Limb (tissue), 2 donors: Measurements from ENCODE around the gene CD9.

Source experiments
- DNase-seq, 2 donors: peaks; one replicate each; pipeline ENCODE4 v3.0.0-alpha.2; 2016; ENCODE audit errors: extremely low spot score in 2 of 2

Gene CD9

DNA sequence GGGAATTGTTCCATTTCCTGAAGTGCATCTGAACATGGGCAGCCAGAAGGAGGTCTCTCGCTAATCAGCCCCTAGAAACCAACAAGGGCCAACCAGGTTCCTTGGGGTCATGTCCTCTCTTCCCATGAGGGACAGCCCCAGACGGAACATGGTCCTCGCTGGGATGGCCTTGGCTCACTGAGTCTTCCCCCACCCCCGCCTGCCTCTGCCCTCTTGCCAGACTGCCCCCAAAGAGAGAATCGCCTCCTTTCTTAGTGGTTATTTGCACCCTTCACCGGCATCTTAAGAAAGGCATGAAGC is 36.4 kb downstream of the CD9 start:
- DNase-seq: no peak

DNA sequence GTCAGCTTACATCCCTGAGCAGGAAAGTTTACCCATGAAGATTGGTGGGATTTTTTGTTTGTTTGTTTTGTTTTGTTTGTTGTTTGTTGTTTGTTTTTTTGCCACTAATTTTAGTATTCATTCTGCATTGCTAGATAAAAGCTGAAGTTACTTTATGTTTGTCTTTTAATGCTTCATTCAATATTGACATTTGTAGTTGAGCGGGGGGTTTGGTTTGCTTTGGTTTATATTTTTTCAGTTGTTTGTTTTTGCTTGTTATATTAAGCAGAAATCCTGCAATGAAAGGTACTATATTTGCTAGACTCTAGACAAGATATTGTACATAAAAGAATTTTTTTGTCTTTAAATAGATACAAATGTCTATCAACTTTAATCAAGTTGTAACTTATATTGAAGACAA is 37.6 kb downstream of the CD9 start:
- no peak for DNase-seq

DNA sequence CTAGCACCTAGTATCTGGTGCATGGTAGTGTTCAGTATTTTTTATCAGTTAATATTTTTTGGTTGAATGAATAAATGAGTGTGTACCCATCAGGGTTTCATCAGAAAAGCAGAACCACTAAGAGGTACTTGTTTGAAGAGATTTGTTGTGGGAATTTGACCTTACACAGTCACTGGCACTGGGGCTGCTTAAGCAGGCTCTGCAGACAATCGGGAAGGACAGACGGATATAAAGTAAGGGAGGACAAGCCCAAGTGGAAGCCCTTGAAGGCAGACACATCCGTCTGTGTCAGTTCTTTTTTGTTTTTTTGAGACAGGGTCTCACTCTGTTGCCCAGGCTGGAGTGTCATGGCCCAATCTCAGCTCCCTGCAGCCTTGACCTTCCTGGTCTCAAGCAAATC is 38.7 kb downstream of the CD9 start:
- no peak for DNase-seq

DNA sequence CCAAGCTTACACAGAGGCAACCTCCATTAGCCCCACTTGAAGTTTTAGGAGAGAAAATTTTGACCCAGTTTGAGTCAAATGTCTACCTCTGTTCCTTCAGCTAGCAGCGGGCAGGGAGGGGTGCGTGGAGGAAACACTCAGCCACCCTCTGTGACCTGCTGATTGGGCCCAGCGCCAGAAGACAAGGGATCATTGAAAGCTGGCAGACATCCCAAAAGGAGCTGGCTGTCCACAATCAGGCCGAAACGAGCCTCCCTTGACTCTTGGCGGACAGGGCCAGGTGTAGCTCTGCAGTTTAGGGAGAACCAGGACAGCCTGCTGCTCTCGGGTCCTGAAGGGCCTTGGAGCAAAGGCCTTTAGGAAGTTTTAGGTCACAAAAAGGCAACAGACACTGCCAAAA is 41.3 kb downstream of the CD9 start:
- DNase-seq: no peak

DNA sequence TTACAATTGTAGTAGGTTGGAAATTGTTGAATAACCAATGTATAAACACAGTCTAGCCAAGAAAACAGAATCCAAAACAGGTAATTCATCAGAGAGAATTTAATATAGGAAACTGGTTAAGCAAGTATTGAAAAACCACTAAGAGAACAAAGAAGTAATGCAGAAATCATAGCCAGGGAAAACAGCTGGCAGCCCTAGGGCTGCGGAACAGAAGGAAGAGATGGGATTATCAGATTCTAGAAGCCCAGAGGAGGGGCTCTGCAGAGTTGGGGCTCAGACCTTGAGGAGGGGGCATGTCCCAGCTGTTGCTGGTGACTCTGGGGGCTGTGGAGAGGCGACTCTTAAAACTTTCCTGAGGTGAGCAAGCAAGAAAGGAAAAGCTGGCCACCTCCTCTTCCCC is 49.4 kb downstream of the CD9 start:
- peak in 1 of 2 donors; percentile 65 for DNase-seq

DNA sequence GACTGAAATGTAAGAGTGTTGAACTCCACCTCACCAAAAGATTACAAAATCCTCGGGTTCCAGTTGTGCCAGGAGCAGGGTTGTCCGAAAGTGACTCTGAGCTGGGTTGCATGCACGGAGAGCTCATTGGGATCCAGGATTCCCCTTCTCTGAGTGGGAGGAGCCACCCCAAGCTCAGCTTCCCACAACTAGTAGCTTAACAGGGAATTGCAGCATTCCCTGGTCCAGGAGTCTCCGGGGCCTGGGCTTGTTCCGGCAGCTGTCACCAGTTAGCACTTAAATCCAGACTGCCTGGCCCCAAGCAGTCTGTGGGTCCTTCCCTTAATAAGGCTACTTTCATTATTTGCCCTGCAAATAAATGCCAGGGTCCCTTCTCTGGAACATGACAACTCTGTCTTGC is 50.1 kb downstream of the CD9 start:
- DNase-seq: no peak

DNA sequence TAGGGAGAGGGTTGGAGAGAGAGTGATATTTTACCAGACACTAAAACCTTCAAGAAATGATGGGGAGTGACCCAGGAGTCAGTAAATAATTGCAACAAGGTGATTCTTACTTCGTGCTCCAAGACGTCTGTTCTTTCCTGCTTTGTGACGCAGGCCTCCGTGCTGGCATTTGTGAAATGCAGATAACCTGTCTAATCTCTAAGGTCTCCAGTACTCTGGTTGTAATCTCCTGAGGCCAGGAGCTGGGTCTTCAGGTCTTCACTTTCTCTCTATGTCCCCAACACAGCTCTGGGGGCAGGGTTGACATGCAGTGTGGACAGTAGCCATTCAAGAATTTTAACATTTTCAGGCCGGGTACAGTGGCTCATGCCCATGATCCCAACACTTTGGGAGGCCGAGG is 53.1 kb downstream of the CD9 start:
- no peak for DNase-seq

DNA sequence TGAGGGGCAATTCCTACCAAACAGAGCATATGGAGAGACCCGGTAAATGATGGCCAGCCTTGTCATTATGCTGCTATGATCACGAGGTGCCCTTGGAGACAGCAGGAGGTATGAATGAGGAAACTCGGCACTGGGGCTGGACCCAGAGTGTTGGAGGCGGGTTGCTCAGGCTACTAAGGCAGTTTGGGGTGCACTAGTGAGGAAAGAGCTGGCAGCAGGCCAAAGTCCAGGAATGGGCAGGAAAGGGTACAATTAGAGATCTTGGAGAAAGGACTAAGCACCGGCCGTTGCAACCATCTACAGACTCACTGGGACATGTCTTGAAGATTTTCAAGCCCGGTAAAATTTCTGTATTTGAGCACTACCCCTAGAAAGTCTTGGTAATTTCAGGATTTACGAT is 54.3 kb downstream of the CD9 start:
- DNase-seq: no peak

DNA sequence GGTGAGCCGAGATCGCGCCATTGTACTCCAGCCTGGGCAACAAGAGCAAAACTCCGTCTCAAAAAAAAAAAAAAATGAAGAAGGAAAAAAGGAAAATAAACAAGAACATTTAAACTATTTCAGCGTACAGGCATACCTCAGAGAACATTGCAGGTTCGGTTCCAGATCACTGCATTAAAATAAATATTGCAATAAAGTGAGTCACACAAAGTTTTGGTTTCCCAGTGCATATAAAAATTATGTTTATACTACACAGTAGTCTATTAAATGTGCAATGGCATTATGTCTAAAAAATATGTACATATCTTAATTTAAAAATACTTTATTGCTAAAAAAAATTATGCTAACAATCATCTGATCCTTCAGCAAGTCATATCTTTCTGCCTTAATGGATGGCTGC is 56.8 kb downstream of the CD9 start:
- no peak for DNase-seq

DNA sequence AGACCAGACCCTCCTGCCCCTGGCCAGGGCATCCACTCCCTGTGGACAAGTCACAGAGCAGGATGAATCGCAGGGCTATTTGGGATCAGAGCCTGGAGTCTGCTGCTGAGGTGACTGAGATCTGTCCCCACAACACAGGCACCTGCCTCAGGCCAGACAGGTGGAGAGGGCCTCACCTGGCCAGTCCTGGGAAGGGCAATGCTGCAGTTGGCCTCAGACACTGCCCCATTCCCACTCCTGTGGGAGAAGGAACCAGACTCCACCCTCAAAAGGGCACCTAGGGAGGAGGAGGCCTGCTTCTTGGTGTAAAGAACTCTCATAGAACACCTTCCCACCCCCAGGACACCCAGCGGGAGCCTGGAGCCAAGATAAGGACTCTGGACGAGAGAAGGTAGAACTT is 62.0 kb downstream of the CD9 start:
- no peak for DNase-seq

DNA sequence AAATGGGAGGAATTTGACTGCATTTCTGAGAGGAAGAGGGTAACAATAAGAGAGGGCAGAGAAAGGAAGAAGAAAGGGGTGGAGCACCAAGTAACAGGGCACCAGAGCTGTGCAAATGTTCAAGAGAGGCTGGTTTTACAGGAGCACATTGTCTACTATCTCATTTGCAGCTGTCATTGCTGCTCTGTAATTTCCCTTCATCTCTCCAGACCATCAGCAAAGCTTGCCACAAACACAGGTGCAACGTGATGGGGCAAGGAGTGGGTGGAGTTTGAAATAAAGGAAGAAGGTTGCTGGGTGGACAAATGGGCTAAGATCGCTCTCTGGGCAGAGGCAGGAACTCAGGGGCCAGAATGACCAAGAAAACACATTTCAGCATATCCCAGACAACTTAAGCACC is 62.4 kb downstream of the CD9 start:
- DNase-seq: no peak

DNA sequence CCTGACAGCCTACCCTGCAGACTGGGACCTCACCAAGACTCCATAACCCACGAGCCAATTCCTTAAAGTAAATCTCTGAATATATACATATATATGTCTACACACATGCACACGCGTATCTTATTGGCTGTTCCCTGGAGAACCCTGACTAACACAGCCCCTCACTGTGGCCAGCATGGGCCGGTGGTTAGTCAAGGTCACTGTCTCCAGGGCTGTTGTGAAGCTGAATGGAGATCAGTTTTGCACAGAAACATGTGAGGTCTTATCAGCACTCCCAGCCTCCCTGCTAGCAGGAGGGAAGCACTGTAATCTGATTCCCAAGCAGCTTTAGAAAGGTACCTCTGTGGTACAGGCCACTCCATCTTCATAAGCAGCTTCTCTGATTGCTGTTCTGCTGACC is 63.7 kb downstream of the CD9 start:
- DNase-seq: no peak

DNA sequence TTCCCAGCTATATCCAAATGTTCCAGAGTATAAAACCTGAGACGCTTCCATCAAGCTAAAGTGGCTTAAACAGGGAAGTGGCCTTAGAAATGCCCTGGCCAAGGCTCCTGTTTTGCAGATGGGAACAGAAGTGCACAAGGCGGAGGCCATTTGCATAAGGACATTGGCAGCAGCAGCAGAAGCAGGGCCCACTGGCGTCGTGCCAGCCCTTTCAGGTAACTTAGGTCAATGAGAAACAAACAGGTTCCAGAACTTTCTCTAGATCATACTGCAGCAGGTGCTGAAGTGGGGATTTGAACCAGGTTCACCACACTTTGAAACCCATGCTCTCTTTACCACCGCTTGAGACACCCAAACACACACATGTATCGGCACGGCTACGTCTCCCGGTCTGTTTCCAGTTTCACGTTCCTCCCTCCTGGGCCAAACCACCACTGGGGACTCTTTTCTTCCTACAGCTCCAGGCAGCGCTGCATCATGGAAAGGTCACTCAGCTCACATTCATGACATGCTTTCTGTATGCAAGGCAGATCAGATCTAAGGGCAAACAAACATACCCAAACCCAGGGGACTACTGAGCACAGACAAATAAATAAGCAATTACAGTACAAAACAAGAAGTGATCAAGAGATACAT is 64.3 kb downstream of the CD9 start:
- no peak for DNase-seq

DNA sequence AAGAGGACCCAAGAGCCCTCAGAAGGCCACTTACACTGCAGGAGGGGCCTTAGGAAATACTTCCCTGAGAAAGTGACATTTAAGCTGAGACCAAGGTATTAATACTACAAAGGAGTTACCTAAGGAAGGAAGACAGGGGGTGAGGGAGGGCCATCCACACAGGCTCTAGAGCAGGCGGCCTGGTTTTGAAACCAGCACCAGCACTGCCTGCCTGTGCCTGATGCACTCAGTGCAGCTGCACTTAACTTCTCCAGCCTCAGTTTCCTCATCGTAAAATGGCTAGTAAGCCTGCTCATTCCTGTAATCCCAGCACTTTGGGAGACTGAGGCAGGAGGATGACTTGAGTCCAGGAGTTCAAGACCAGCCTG is 64.8 kb downstream of the CD9 start:
- DNase-seq: no peak

DNA sequence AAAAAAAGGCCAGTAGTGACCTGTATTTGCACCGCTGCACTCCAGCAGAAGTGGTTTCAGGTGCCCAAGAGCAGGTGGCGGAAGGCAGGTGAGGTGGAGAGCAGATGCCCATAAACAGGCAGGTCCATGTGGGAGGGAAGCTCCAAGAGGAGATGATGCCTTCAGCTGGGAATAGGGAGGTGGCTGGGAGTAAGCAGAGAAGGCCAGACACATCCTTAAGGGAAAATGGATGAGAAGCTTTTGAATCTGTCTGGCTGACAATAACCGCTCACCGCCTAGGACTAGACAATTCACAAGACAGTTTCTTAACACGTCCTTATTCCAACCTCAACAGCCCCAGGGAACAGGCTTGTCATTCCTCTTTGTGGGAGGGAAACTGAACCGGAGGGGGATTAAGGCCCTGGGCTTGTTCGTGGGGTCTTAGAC is 66.4 kb downstream of the CD9 start:
- no peak for DNase-seq

DNA sequence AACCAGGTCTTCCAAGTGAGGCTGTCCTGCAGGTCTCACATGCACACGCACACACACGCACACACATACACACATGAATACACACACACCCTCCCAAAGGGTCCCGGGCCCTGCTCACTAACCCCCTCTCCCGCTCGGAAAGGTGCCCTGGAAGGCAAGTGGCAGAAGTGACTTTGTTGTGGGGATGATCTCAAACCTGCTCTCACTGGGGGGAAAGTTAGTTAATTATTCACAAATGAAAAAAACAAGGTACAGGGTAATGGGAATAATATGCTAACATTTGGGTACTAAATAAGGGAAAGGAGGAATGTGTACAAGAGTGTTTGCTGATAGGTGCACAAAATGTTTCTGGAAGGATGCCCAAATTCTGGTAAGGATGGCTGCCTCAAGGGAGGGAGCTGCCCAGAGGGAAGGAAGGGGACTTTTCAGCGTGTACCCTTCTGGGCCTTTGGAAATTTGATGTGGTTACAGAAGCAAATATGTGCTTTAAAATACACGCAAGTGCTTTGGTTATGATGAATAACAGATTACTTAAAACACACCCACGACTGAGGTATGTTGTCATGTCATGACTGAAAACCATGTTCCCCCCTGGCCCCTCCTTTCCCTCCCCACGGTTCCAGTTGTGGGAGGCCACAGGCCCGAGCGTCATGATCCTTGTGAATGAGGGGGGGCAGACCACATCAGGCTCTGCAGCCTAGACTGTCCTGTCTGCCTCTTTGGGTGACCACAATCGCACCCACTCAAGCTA is 66.9 kb downstream of the CD9 start:
- no peak for DNase-seq

DNA sequence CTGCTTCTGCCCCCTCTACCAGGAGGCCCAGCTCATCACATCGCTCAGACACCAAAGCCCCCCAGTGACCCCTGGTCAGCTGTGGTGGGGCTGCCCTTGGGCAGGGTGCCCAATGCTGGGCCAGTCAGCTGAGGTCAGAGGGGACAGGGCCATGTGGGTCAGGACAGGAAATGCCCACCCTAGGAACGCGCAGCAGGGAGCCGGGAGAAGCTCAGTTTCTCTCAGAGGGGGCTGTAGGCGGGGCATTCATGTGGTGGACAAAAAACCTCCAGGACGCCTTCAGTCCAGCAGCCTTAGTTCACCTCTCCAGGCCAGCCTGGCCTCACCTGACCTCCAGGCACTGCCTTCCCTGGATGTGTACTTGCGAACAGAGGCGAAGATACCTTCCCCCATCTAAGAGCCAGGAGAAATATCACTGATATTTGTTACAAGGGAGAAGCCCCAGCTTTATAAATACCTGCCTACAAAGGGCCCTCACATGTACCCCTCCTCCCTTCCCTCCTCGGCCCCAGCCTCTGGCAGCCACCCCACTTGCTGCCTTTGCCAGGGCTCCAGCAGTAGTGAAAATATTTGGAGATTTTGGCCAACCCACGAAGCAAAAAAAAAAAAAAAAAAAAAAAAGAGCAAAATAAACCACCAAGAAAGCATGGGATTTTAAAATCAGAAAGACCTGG is 68.4 kb downstream of the CD9 start:
- peak in 1 of 2 donors; percentile 68 for DNase-seq

DNA sequence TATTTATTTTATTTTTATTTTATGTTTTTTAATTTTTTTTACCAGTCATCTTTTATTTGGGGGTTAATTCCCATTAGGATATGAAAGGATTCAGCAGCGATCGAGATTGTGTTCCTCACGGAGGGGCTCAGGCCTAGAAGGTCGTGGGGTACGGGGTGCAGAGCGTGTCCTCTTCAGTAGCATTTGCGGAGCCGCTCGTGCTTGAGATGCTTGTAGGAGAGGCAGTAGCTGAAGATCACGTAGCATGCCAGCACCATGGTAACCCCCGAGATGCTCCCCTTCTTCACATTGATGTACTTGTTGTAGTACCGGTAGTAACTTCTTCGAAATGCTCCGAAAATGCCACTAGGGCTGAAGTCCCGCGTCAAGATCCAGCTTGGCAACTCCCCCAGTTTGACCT is 69.8 kb downstream of the CD9 start:
- DNase-seq: no peak

DNA sequence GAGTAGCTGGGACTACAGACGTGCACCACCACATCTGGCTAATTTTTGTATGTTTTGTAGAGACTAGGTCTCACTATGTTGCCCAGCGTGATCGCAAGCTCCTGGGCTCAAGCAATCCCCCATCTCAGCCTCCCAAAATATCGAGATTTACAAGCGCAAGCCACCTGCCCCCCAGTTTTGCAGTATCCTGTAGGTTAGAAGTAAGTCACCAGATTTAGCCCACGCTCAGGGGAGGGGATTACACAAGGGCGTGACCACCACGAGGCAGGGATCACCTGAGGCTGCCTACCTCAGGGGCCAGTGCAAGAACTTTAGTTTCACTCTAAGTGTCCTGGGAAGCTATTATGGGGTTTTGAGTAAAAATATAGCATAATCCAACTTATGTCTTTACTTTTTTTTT is 71.1 kb downstream of the CD9 start:
- DNase-seq: no peak

DNA sequence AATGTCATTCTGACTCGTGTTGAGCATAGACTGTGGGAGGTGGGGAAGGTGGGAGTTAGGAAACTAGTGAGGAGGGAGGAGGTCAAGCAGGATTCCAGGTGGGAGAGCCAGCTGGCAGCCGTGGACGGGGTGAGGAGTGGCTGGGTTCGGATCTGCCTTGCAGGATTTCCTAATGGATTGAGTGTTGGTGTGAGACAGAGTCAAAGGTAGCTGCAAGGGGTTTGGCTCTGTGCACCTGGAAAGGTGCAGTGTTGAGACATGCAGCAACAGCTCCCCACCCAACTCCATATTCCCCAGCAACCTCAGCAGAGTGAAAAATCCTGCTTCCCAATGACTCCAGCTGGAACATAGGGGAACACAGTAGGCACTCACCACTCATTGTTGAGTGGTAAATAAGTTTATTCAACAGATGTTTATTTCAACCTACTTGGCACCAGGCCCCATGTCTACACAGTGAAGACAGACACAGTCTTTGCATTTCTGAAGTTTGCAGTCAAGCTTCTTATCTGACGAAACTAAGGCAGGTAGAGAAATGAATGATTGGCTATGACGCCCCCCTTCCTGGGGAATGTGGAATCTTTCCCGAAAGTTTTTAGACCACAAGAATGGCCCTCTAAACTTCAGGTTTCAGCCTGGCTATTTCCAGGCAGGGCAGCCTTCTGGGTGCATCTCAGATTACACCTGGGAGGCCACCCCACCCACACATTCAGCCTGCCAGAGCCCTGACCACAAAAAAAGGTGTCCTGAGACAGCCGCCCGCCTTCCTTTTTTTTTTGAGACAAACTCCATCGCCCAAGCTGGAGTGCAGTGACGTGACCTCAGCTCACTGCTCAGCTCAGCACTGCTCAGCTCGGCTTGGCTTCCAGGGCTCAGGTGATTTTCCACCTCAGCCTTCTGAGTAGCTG is 72.4 kb downstream of the CD9 start:
- DNase-seq: no peak

DNA sequence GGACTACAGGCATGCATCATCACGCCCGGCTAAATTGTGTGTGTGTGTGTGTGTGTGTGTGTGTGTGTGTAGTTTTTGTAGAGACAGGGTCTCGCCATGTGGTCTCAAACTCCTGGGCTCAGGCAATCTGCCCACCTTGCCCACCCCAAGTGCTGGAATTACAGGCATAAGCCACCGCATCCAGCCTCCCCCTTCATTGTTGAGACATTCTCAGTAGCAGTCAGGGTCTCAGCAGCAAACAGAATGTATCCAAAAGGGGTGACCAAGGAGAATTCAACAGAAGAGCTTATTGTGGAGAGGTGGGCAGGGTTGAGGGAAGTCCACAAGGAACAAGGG is 73.0 kb downstream of the CD9 start:
- DNase-seq: peak in 1 of 2 donors; percentile 48

DNA sequence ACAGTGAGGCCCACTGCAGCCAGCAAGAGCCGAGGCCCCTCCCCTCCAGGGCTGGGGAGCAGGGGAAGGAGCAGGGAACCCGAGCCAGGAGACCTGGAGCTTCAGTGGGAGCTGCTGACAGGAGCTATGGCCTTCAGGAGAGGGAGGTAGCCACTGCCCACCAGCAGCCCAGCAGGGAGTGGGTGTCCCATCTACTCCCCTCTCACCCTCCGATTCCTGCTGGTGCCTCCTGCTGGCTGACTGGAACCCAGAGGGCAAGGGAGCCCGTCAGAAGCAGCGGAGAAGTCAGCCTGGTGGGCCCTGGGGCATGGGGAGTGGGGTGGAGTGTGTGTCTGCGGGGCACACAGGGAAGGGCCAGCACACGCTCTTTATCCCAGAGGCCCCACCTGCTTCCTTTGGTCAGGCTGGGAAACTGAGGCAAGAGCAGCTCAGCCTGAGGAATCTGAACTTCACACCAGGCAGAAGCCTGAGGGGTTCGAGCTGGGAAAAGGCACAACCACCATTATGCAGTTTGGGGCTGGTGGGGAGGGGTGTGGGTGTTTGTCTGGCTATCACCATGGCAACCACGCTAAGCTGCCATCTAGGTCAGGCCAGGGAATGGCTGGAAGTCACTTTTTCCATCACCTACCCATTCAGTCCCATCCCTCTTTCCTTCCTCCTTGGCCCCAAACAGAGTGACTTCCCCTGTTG is 73.5 kb downstream of the CD9 start:
- peak in 1 of 2 donors; percentile 45 for DNase-seq
